HepG2 (cell line): ENCODE results near the gene TEK. TPM values are rescaled to one million over a fixed set of nuclear protein-coding genes. Genes with fewer than 3 reads are reported as not detected.

Source experiments
- ATAC-seq: fragments of 200-7000 bp; cut with Tn5 transposase; 3 replicates; pipeline ENCODE4 v1.9.1; 2020; ENCODE audit warnings: mild to moderate bottlenecking, moderate library complexity
- BruUV-seq: library from RNA; stranded (reverse); fragments of 400-500 nt; replicated peaks from 2 replicates; lab custom pipeline; 2021; lab: Mats Ljungman, UMichigan
- CTCF ChIA-PET: fragments of 300-600 bp; formaldehyde crosslinking; extraction: SDS; loops from one replicate; lab custom pipeline; 2021; ENCODE audit warnings: low total read pairs, inconsistent platforms, low intra/inter-chr PET ratio; lab: Yijun Ruan, JAX
- POLR2A ChIA-PET: fragments of 350-600 bp; sonication (Branson Sonifier 250); formaldehyde crosslinking; loops from one replicate; lab custom pipeline; 2020; ENCODE audit warnings: antibody characterized with exemption, inconsistent platforms; lab: Yijun Ruan, JAX
- DNase-seq: peaks from one replicate; pipeline ENCODE4 v3.0.0-alpha.2; 2015; ENCODE audit warnings: low spot score
- FAIRE-seq: peaks from 3 replicates; lab custom pipeline; 2011; peaks lifted over from hg19 to GRCh38; lab: Jason Lieb, UNC
- H2AFZ ChIP-seq: one replicate; pipeline ENCODE4 v1.6.1; 2011; ENCODE audit warnings: low read length, inconsistent platforms
- H3K27ac ChIP-seq: fragments of 300-600 bp; 3 replicates; pipeline ENCODE4 v1.8.0; 2011; ENCODE audit warnings: mixed run types, mild to moderate bottlenecking, mixed read lengths, low read length, inconsistent platforms; ENCODE audit not compliant: insufficient read depth; ENCODE audit errors: extremely low read length
- H3K27me3 ChIP-seq, 2 experiments: fragments of 200-600 bp in 1 of 2; 2 replicates in 1 of 2; 3 replicates in 1 of 2; pipeline versions ENCODE4 v1.6.0 to v1.8.0; 2011; ENCODE audit warnings: low read length in 2 of 2, mild to moderate bottlenecking in 2 of 2, moderate library complexity in 2 of 2, inconsistent platforms in 1 of 2; ENCODE audit not compliant: insufficient read depth in 2 of 2, control insufficient read depth in 1 of 2
- H3K36me3 ChIP-seq, 2 experiments: fragments of 200-600 bp in 1 of 2; replicated peaks in 1 of 2; 2 replicates in 1 of 2; 3 replicates in 1 of 2; pipeline versions ENCODE4 v1.5.1 to v1.8.0; 2011; ENCODE audit warnings: low read length in 2 of 2, inconsistent platforms in 1 of 2; ENCODE audit not compliant: insufficient read depth in 2 of 2, control insufficient read depth in 1 of 2
- H3K4me1 ChIP-seq: 2 replicates; pipeline ENCODE4 v1.5.1; 2012; ENCODE audit warnings: low read length, inconsistent platforms; ENCODE audit not compliant: insufficient read depth
- H3K4me2 ChIP-seq: 2 replicates; pipeline ENCODE4 v1.6.0; 2011; ENCODE audit warnings: low read depth, low read length, inconsistent platforms
- H3K4me3 ChIP-seq, 3 experiments: fragments of 200-600 bp in 1 of 3; sonication (generic), shearing (Covaris generic) in 1 of 3; replicated peaks in 1 of 3; 2 replicates each; pipeline ENCODE4 v1.5.1; 2011 to 2016; ENCODE audit warnings: low read length in 3 of 3, inconsistent platforms in 2 of 3, low read depth in 2 of 3, mild to moderate bottlenecking in 2 of 3, control low read depth in 1 of 3, mixed read lengths in 1 of 3; ENCODE audit not compliant: insufficient read depth in 1 of 3
- H3K79me2 ChIP-seq: one replicate; pipeline ENCODE4 v1.6.1; 2011; ENCODE audit warnings: low read length, inconsistent platforms; ENCODE audit not compliant: insufficient read depth
- H3K9ac ChIP-seq: 2 replicates; pipeline ENCODE4 v1.6.0; 2011; ENCODE audit warnings: mild to moderate bottlenecking, low read depth, low read length, inconsistent platforms; ENCODE audit not compliant: insufficient read depth
- H3K9me3 ChIP-seq: 2 replicates; pipeline ENCODE4 v1.5.1; 2012; ENCODE audit warnings: mild to moderate bottlenecking, low read length
- H4K20me1 ChIP-seq: 2 replicates; pipeline ENCODE4 v1.6.0; 2011; ENCODE audit warnings: inconsistent platforms, mild to moderate bottlenecking, low read length, moderate library complexity; ENCODE audit not compliant: insufficient read depth
- CSRNP2 ChIP-seq: sonication (generic); formaldehyde crosslinking; conservative IDR thresholded peaks from 2 replicates; pipeline ENCODE4 v1.8.0; 2022; ENCODE audit warnings: low read depth, missing genetic modification reagents
- MYPOP ChIP-seq: sonication (generic); formaldehyde crosslinking; IDR thresholded peaks from 2 replicates; pipeline ENCODE4 v1.8.1; 2023; ENCODE audit warnings: mild to moderate bottlenecking, moderate library complexity, missing genetic modification reagents
- REST ChIP-seq, 2 experiments: IDR thresholded peaks; 2 replicates each; pipeline ENCODE4 v1.6.1; 2011 to 2012; ENCODE audit warnings: low read length in 2 of 2, borderline replicate concordance in 1 of 2, low read depth in 1 of 2, mild to moderate bottlenecking in 1 of 2, moderate library complexity in 1 of 2
- ZNF142 ChIP-seq: sonication (generic); formaldehyde crosslinking; IDR thresholded peaks from 2 replicates; pipeline ENCODE4 v1.4.0; 2020; ENCODE audit warnings: missing genetic modification reagents
- ZNF512 ChIP-seq: sonication (generic); formaldehyde crosslinking; IDR thresholded peaks from 2 replicates; pipeline ENCODE4 v1.4.0; 2020; ENCODE audit warnings: mild to moderate bottlenecking, missing genetic modification reagents
- WGBS: methylation state at CpG from one replicate; pipeline ENCODE4 v1.1.6; 2017; ENCODE audit warnings: low lambda C conversion rate; 5-methylcytosine and 5-hydroxymethylcytosine counted together
- in situ Hi-C: cut with HindIII; loops from 2 replicates; pipeline ENCODE4 v1.10.0; 2017; ENCODE audit warnings: low pct_unique_long_range_greater_than_20kb; ENCODE audit not compliant: extremely low pct_ligation_motif_present
- intact Hi-C: fragments of 100-400 bp; cut with micrococcal nuclease; formaldehyde crosslinking; loops from one replicate; pipeline ENCODE4 v1.10.0; 2022; ENCODE audit not compliant: unreplicated experiment
- polyA plus RNA-seq, 8 experiments: library from polyadenylated mRNA; depleted of rRNA in 3 of 8; stranded (reverse) in 7 of 8; unstranded in 1 of 8; fragments of >200 nt; fragmentation: Illumina TruSeq in 4 of 8; extraction: Trizol in 4 of 8; gene quantifications; 2 replicates each; pipeline versions ENCODE4 v1.2.1 to v1.2.3, GENCODE V29; 2011 to 2016; ENCODE audit warnings: low read depth in 4 of 8, missing spikeins in 1 of 8, mixed read lengths in 1 of 8; ENCODE audit not compliant: insufficient read depth in 1 of 8
- total RNA-seq, 5 experiments: library from RNA; depleted of rRNA; stranded (reverse); fragments of >200 nt; fragmentation: Illumina TruSeq; extraction: Trizol; gene quantifications; 2 replicates each; pipeline ENCODE4 v1.2.3, GENCODE V29; 2016; ENCODE audit warnings: low read depth in 1 of 5

TEK gene
- total and polyA plus RNA-seq, 2 of the 13 experiments (the other 11 are each of a cell fraction or from before 2014, with no cell fraction given), result not detected

- TF ChIP-seq REST (IDR thresholded peaks at IDR 0.05; ENCODE audit: borderline replicate concordance in 1 of 2, low read depth in 1 of 2, low read length in 2 of 2) (no peak), MYPOP (CRISPR knock-in tag) (no peak)
Observed at GRCh38 chr9:27188426-27188825, 79.4 kb downstream of the TEK start (continued).

- 0% methylated on average over 1 of the region's 1 CpG for WGBS
- POLR2A ChIA-PET, result no interaction called here
- Histone ChIP-seq H3K4me2 (no peak overlapping the region), H3K79me2 (no peaks in the 10 kb centered on the region), H3K27ac (no peak overlapping the region), H3K4me3 (no peak overlapping the region), H2AFZ (no peak overlapping the region), H3K4me1 (no peaks in the 10 kb centered on the region), H4K20me1 (no peaks in the 10 kb centered on the region), H3K36me3 (no peaks in the 10 kb centered on the region), H3K9me3 (no peaks in the 10 kb centered on the region), H3K9ac (no peak overlapping the region), H3K27me3 (peaks cover 0 to 5% of the 10 kb centered on the region in 2 experiments; a peak in 1 of 5 replicates)
- ATAC-seq (no peak), DNase-seq (no peak), FAIRE-seq (no peak)
- no TSS peak for BruUV-seq
- intact Hi-C loops, result no loop called here
- CTCF ChIA-PET, result no interaction called here
- in situ Hi-C loops, result no loop called here
- no peak for TF ChIP-seq CSRNP2 (CRISPR knock-in tag)
- TF ChIP-seq ZNF142 (CRISPR knock-in tag), result no peak
- TF ChIP-seq ZNF512 (CRISPR knock-in tag), result no peak
Observed at GRCh38 chr9:27189426-27189825, 80.4 kb downstream of the TEK start.
